H9 (cell line): ENCODE measurements around the gene ZFAND3. TPM values are rescaled to one million over a fixed set of nuclear protein-coding genes. Genes with fewer than 3 reads are reported as not detected.

Experiments
- DNase-seq: peaks from one replicate; pipeline ENCODE4 v3.0.0-alpha.2; 2017
- H2AFZ ChIP-seq: one replicate; pipeline ENCODE4 v1.6.1; 2013; ENCODE audit warnings: mild to moderate bottlenecking, low read length, control low read depth, moderate library complexity
- H2AK5ac ChIP-seq: 2 replicates; pipeline ENCODE4 v1.6.1; 2013; ENCODE audit warnings: low read length, control low read depth, mixed read lengths; ENCODE audit not compliant: insufficient read length
- H2BK120ac ChIP-seq: one replicate; pipeline ENCODE4 v1.6.1; 2013; ENCODE audit warnings: low read depth, mild to moderate bottlenecking, low read length, control low read depth, inconsistent platforms; ENCODE audit not compliant: poor library complexity, severe bottlenecking
- H2BK12ac ChIP-seq: 2 replicates; pipeline ENCODE4 v1.6.1; 2013; ENCODE audit warnings: low read length, control low read depth, mixed read lengths, low read depth; ENCODE audit not compliant: insufficient read length
- H2BK15ac ChIP-seq: 2 replicates; pipeline ENCODE4 v1.6.1; 2013; ENCODE audit warnings: low read depth, low read length, control low read depth
- H2BK20ac ChIP-seq: one replicate; pipeline ENCODE4 v1.6.1; 2013; ENCODE audit warnings: low read depth, mild to moderate bottlenecking, low read length, control low read depth, inconsistent platforms; ENCODE audit not compliant: poor library complexity, severe bottlenecking
- H2BK5ac ChIP-seq: 2 replicates; pipeline ENCODE4 v1.6.1; 2013; ENCODE audit warnings: low read length, control low read depth, mixed read lengths; ENCODE audit not compliant: insufficient read length
- H3K14ac ChIP-seq: 2 replicates; pipeline ENCODE4 v1.6.1; 2013; ENCODE audit warnings: low read length, control low read depth; ENCODE audit not compliant: insufficient read depth
- H3K18ac ChIP-seq: 2 replicates; pipeline ENCODE4 v1.6.1; 2013; ENCODE audit warnings: low read depth, mild to moderate bottlenecking, mixed read lengths, low read length, control low read depth; ENCODE audit not compliant: insufficient read length
- H3K23ac ChIP-seq: 2 replicates; pipeline ENCODE4 v1.6.1; 2013; ENCODE audit warnings: low read length, control low read depth, mixed read lengths, low read depth; ENCODE audit not compliant: insufficient read length
- H3K23me2 ChIP-seq: 2 replicates; pipeline ENCODE4 v1.6.1; 2013; ENCODE audit warnings: low read depth, mild to moderate bottlenecking, mixed read lengths, low read length, control low read depth; ENCODE audit not compliant: insufficient read length, poor library complexity, severe bottlenecking
- H3K27ac ChIP-seq: 2 replicates; pipeline ENCODE4 v1.5.1; 2013; ENCODE audit warnings: low read length, control low read depth, mixed read lengths, low read depth; ENCODE audit not compliant: insufficient read length
- H3K27me3 ChIP-seq: 2 replicates; pipeline ENCODE4 v1.6.1; 2013; ENCODE audit warnings: low read length, control low read depth, inconsistent platforms; ENCODE audit not compliant: insufficient read depth
- H3K4ac ChIP-seq: 2 replicates; pipeline ENCODE4 v1.6.1; 2013; ENCODE audit warnings: low read depth, mild to moderate bottlenecking, control low read depth, inconsistent platforms, low read length, moderate library complexity
- H3K4me1 ChIP-seq: 2 replicates; pipeline ENCODE4 v1.6.1; 2013; ENCODE audit warnings: low read length, control low read depth, inconsistent platforms; ENCODE audit not compliant: insufficient read depth
- H3K4me2 ChIP-seq: 2 replicates; pipeline ENCODE4 v1.6.1; 2013; ENCODE audit warnings: low read length, control low read depth, mixed read lengths; ENCODE audit not compliant: insufficient read length, insufficient read depth
- H3K56ac ChIP-seq: 2 replicates; pipeline ENCODE4 v1.6.1; 2013; ENCODE audit warnings: low read depth, mild to moderate bottlenecking, mixed read lengths, low read length, control low read depth; ENCODE audit not compliant: insufficient read length
- H3K79me1 ChIP-seq: 2 replicates; pipeline ENCODE4 v1.6.1; 2013; ENCODE audit warnings: low read depth, mild to moderate bottlenecking, moderate library complexity, low read length, control low read depth, inconsistent platforms; ENCODE audit not compliant: insufficient read depth, poor library complexity, severe bottlenecking
- H3K79me2 ChIP-seq: 2 replicates; pipeline ENCODE4 v1.6.1; 2013; ENCODE audit warnings: low read length, control low read depth, inconsistent platforms; ENCODE audit not compliant: insufficient read depth
- H3K9ac ChIP-seq: 2 replicates; pipeline ENCODE4 v1.6.1; 2013; ENCODE audit warnings: low read length, control low read depth, mixed read lengths; ENCODE audit not compliant: insufficient read length; ENCODE audit errors: extremely low read depth
- H3K9me3 ChIP-seq: one replicate; pipeline ENCODE4 v1.6.1; 2013; ENCODE audit warnings: low read depth, low read length, inconsistent platforms; ENCODE audit not compliant: control insufficient read depth
- H3T11ph ChIP-seq: one replicate; pipeline ENCODE4 v1.6.1; 2013; ENCODE audit warnings: mild to moderate bottlenecking, low read length, control low read depth, inconsistent platforms
- H4K20me1 ChIP-seq: one replicate; pipeline ENCODE4 v1.6.1; 2013; ENCODE audit not compliant: control insufficient read depth, insufficient read length, insufficient read depth
- H4K5ac ChIP-seq: 2 replicates; pipeline ENCODE4 v1.6.1; 2013; ENCODE audit warnings: low read depth, mild to moderate bottlenecking, mixed read lengths, low read length, control low read depth; ENCODE audit not compliant: insufficient read length
- H4K8ac ChIP-seq: replicated peaks from 2 replicates; pipeline ENCODE4 v1.6.1; 2013; ENCODE audit warnings: low read length, control low read depth, mixed read lengths, low read depth; ENCODE audit not compliant: insufficient read length
- H4K91ac ChIP-seq: 2 replicates; pipeline ENCODE4 v1.6.1; 2013; ENCODE audit warnings: low read depth, mild to moderate bottlenecking, moderate library complexity, mixed read lengths, low read length, control low read depth; ENCODE audit not compliant: insufficient read length
- H3K27ac Mint-ChIP-seq, 3 experiments: 2 replicates in 2 of 3; 3 replicates in 1 of 3; pipeline ENCODE4 v1.8.0; 2020 to 2021; ENCODE audit warnings: mixed read lengths in 3 of 3, mild to moderate bottlenecking in 1 of 3, moderate library complexity in 1 of 3
- H3K27me3 Mint-ChIP-seq: 2 replicates; pipeline ENCODE4 v1.8.0; 2021; ENCODE audit warnings: low read depth, mild to moderate bottlenecking, moderate library complexity, mixed read lengths
- H3K36me3 Mint-ChIP-seq, 3 experiments: 2 replicates in 2 of 3; 3 replicates in 1 of 3; pipeline ENCODE4 v1.8.0; 2020 to 2021; ENCODE audit warnings: low read depth in 3 of 3, mixed read lengths in 3 of 3; ENCODE audit not compliant: insufficient read depth in 1 of 3
- H3K4me1 Mint-ChIP-seq, 2 experiments: 2 replicates each; pipeline ENCODE4 v1.8.0; 2020; ENCODE audit warnings: mixed read lengths in 2 of 2
- H3K4me3 Mint-ChIP-seq, 2 experiments: 2 replicates in 1 of 2; 3 replicates in 1 of 2; pipeline ENCODE4 v1.8.0; 2020 to 2021; ENCODE audit warnings: mild to moderate bottlenecking in 2 of 2, mixed read lengths in 2 of 2, moderate library complexity in 1 of 2
- H3K9me3 Mint-ChIP-seq, 2 experiments: 2 replicates in 1 of 2; 3 replicates in 1 of 2; pipeline ENCODE4 v1.8.0; 2020; ENCODE audit warnings: mild to moderate bottlenecking in 2 of 2, mixed read lengths in 2 of 2, moderate library complexity in 1 of 2
- CTCF ChIP-seq: fragments of 200-600 bp; sonication (generic); conservative IDR thresholded peaks from 3 replicates; pipeline ENCODE4 v1.8.0; 2021; ENCODE audit warnings: antibody characterized with exemption, mild to moderate bottlenecking
- WGBS: extraction: QIAGEN DNeasy Blood & Tissue Kit; methylation state at CpG from one replicate; pipeline ENCODE4 v1.1.7; 2013; ENCODE audit warnings: missing lambda C conversion rate, low lambda C conversion rate, mixed read lengths; ENCODE audit not compliant: insufficient read length; ENCODE audit errors: extremely low coverage; 5-methylcytosine and 5-hydroxymethylcytosine counted together
- total RNA-seq: library from RNA; stranded (reverse); gene quantifications from 2 replicates; pipeline ENCODE4 v1.2.1, GENCODE V29; 2021

Gene ZFAND3
- total RNA-seq, 1 experiment from 2014 or later, result 57.7 TPM

DNA sequence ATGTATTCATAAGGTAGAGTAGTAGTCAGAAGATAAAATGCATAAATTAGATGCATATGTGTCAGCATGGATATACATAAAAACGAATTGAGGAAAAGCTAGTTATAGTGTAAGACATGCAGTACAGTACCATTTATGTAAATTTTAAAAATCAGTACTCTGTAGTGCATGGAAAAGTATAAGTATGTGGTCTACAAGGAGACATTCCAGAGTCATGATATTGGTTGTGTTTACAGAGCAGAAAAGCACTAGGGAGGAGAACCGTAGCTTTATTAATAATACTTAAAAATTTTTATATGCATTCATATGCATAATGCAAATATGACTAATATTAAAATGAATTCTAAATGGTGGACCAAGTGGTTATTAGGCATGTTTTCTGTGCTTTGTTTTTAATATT lies 220.0 kb downstream of the ZFAND3 start:
- H2BK5ac ChIP-seq, result no peak overlapping the region
- no peak overlapping the region for H3K14ac ChIP-seq
- no CpG with 5 or more reads among the region's 2 CpGs for WGBS
- no peaks in the 10 kb centered on the region for H4K20me1 ChIP-seq
- no peak overlapping the region for H4K8ac ChIP-seq
- H2BK15ac ChIP-seq, result no peak overlapping the region
- H3K18ac ChIP-seq, result no peak overlapping the region
- no peak overlapping the region for H4K5ac ChIP-seq
- H3K23ac ChIP-seq, result no peak overlapping the region
- no peak overlapping the region for H2BK20ac ChIP-seq
- Mint-ChIP-seq H3K4me3 (no peak overlapping the region), H3K9me3 (no peaks in the 10 kb centered on the region; a peak in 1 of 5 replicates), H3K4me1 (peaks cover 12 to 18% of the 10 kb centered on the region in 2 experiments), H3K36me3 (peaks cover 0 to 3% (median 0%) of the 10 kb centered on the region in 3 experiments; a peak in 1 of 7 replicates), H3K27ac (no peak overlapping the region), H3K27me3 (no peaks in the 10 kb centered on the region)
- no peak for TF ChIP-seq CTCF
- no peaks in the 10 kb centered on the region for H3K79me1 ChIP-seq
- no peak overlapping the region for H3K4ac ChIP-seq
- no peak overlapping the region for H2BK12ac ChIP-seq
- H3K27me3 ChIP-seq, result no peaks in the 10 kb centered on the region
- H4K91ac ChIP-seq, result no peak overlapping the region
- H3K9ac ChIP-seq, result no peak overlapping the region
- no peak overlapping the region for H2AFZ ChIP-seq
- no peak for DNase-seq
- H2AK5ac ChIP-seq, result no peak overlapping the region
- no peak overlapping the region for H3T11ph ChIP-seq
- H3K9me3 ChIP-seq, result no peaks in the 10 kb centered on the region
- no peak overlapping the region for H3K4me2 ChIP-seq
- H3K23me2 ChIP-seq, result no peaks in the 10 kb centered on the region
- H3K79me2 ChIP-seq, result no peaks in the 10 kb centered on the region
- no peak overlapping the region for H3K56ac ChIP-seq
- H2BK120ac ChIP-seq, result no peak overlapping the region
- H3K27ac ChIP-seq, result no peak overlapping the region
- H3K4me1 ChIP-seq, result peaks cover 6% of the 10 kb centered on the region; the same call in 1 of the 2 replicates
